GM18951 (cell line): ENCODE measurements around the gene PKD1.

ENCODE experiments used
- POLR2A ChIP-seq: IDR thresholded peaks from 4 replicates; pipeline ENCODE4 v1.6.1; 2011; ENCODE audit warnings: mild to moderate bottlenecking; ENCODE audit not compliant: insufficient read length, insufficient read depth; ENCODE audit errors: extremely low read depth
- in situ Hi-C: fragments of 300-500 bp; cut with MboI; formaldehyde crosslinking; loops from one replicate; pipeline ENCODE4 v1.12.0; 2022; ENCODE audit warnings: low sequenced_read_pairs, mixed read lengths, inconsistent platforms; ENCODE audit not compliant: unreplicated experiment

PKD1 gene

DNA sequence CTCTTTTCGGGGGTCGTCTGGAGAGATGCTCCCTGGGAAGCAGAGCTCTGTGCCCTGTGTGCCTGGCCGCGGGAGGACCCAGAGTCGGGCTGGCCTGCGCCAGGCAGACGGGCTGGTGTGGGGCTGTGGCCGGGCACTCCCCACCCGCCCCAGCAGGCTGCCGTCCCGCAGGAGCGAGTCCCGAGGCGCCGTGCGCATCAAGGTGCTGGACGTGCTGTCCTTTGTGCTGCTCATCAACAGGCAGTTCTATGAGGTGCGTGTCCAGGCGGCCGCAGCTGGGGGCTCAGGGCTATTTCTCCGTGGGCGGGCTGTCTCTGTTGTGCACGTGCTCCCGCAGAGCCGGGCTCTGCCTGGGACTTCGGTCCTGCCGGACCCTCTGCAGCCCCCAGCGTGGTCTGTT lies 72.9 kb downstream of the PKD1 start:
- no peak for TF ChIP-seq POLR2A
- in situ Hi-C loops, result no loop called here

DNA sequence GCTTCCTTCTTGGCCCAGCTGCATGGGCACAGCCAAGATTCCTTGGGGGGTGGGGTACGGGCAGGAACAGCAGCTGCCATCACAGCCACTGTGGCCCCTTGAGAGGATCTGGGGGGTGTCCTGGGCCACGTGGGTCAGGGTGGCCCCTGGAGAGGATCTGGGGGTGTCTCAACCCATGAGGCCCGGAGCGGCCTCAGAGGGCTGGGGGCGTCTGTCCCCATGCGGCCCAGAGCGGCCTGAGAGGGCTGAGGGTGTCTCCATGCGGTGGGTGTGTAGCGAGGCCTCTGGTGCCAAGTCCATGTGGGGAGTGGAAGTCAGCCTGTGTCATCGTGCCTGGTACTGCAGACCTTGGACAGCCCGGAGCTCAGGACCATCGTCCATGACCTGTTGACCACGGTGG lies 74.2 kb downstream of the PKD1 start:
- in situ Hi-C loops, result no loop called here
- TF ChIP-seq POLR2A, result no peak

- TF ChIP-seq POLR2A, result no peak
- in situ Hi-C loops, result no loop called here
Observed at GRCh38 chr16:2061023-2061422, 74.7 kb downstream of the PKD1 start.

DNA sequence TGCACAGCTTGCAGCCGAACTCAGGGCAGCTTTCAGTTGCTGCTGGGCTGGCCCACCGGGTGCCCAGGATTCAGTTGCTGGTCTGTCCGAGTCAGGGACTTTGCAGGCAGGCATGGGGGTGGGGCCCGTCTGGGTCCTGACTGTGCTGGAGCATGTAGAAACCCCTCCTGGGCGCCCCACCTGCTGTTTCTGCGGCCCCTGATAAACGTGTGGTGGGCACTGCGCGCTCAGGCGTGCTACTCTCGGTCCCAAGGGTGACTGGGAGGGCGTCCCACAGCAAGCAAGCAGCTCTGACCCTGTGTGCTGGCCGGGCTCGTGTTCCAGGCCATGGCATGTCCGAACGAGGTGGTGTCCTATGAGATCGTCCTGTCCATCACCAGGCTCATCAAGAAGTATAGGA lies 75.4 kb downstream of the PKD1 start:
- no peak for TF ChIP-seq POLR2A
- in situ Hi-C loops, result no loop called here

GRCh38 chr16:2058872-2059271 lies 76.8 kb downstream of the PKD1 start:
- in situ Hi-C loops, result no loop called here
- TF ChIP-seq POLR2A, result no peak

- in situ Hi-C loops, result no loop called here
- no peak for TF ChIP-seq POLR2A
Observed at GRCh38 chr16:2058420-2058819, 77.3 kb downstream of the PKD1 start.

GRCh38 chr16:2057438-2057837 lies 78.3 kb downstream of the PKD1 start:
- in situ Hi-C loops, result no loop called here

DNA sequence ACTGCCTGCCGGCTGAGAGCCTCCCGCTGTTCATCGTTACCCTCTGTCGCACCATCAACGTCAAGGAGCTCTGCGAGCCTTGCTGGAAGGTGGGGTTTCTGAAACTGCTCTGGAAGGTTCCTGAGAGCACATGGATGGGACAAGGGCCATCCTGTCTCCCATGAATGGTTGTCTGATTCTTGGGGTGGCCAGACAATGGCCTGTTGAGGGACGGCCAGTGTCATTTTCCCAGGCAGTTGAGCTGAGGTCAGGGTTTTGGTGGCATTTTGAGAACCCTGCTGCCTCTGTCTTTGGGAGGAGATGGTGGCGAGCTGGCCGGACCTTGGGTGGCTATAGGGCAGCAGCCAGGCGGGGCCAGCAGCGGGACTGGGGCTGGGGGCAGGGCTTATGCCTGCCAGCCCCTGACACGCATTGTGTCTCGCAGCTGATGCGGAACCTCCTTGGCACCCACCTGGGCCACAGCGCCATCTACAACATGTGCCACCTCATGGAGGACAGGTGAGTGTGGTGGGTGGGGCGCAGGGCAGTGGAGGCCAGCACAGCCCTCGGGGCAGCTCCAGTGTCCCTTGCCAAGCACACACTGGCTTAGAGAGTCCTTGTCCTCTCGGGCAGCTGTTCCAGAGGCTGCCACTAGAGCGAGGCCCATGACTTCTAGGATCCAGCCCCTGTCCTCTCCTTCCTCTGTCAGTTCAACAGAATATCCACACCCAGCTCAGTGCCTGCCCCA lies 78.9 kb downstream of the PKD1 start:
- in situ Hi-C loops, result no loop called here

More at GRCh38 chr16:2057438-2057837, 78.3 kb downstream of the PKD1 start:
- TF ChIP-seq POLR2A, result no peak

DNA sequence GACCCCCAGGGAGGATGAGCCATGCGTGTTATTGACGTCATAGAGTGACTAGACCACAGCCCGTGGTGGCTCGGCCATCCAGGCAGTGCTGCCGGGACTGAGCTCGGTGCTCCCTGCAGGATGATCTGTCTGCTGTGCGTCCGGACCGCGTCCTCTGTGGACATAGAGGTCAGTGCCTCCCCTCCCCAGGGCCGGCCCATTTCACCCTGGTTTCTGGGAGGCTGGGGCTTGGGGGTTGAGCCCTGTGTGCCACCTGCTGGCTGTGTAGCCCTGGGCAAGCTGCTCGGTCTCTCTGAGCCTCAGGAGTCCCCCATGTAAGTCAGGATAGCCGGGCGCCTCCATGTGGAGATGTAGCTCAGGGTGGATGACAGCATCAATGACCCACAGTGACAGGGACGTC lies 79.6 kb downstream of the PKD1 start:
- in situ Hi-C loops, result no loop called here
- TF ChIP-seq POLR2A, result no peak

More for the DNA sequence above, 78.9 kb downstream of the PKD1 start:
- TF ChIP-seq POLR2A, result no peak

GRCh38 chr16:2054543-2055245 lies 81.0 kb downstream of the PKD1 start:
- in situ Hi-C loops, result no loop called here
- no peak for TF ChIP-seq POLR2A

DNA sequence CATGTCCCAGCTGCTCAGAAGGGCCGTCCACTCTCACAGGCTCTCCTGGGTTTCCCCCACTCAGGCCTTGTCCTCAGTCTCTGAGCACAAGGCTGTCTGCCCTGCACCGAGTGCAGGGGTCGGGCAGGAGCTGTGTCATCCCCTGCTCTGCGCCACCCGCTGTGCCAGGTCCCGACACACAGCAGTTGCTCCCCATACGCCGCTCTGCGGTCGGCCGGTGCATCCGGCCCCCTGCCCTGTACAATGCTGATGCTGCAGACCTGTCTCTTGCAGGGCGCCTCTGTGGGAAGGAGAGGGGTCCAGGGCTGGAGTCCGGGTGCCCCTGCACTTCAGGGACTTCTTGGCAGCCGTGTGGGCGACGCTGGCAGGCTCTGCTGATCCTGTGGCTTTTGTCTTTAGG lies 81.8 kb downstream of the PKD1 start:
- in situ Hi-C loops, result no loop called here
- TF ChIP-seq POLR2A, result no peak

- in situ Hi-C loops, result no loop called here
- no peak for TF ChIP-seq POLR2A
Observed at GRCh38 chr16:2053211-2053610, 82.5 kb downstream of the PKD1 start.

DNA sequence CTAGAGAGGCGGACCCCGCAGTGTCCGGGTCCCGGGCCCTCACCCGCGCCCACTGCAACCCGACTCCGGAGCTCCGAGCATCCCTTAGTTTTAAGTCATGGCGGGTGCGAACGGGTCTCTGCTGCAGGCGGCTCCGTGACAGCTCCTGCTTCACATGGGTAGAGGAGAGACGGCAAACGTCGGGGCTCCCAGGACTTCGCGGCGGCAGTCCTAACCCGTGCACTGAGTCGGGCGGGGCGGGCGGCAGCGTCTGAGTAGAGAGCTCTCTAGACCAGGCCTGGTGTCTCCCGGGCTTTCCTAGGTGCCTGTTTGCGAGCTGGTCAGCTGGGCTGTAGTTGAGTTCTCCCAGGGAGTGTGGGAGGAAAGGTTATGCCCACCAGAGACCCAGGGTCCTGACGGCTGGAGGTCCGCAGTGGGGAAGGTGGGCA lies 87.6 kb downstream of the PKD1 start:
- in situ Hi-C loops, result no loop called here
- TF ChIP-seq POLR2A, result no peak
